HG03571 (cell line): ENCODE data around the gene GINS1.

Source experiments
- ATAC-seq: cut with Tn5 transposase; IDR thresholded peaks from one replicate; pipeline ENCODE4 v1.9.1; 2021; ENCODE audit not compliant: unreplicated experiment

GINS1 gene

GRCh38 chr20:25453035-25453810 is 45.8 kb downstream of the GINS1 start:
- ATAC-seq = no peak

- no peak for ATAC-seq
Measured at GRCh38 chr20:25454153-25454900, 46.9 kb downstream of the GINS1 start.

GRCh38 chr20:25457886-25458680 is 50.6 kb downstream of the GINS1 start:
- no peak for ATAC-seq

- no peak for ATAC-seq
Measured at GRCh38 chr20:25459111-25459830, 51.8 kb downstream of the GINS1 start.

GRCh38 chr20:25459916-25460535 is 52.6 kb downstream of the GINS1 start:
- no peak for ATAC-seq

- no peak for ATAC-seq
Measured at GRCh38 chr20:25460566-25461280, 53.2 kb downstream of the GINS1 start.

- no peak for ATAC-seq
Measured at GRCh38 chr20:25461281-25461650, 53.8 kb downstream of the GINS1 start.

- no peak for ATAC-seq
Measured at GRCh38 chr20:25461786-25462545, 54.5 kb downstream of the GINS1 start.

- no peak for ATAC-seq
Measured at GRCh38 chr20:25464501-25465242, 57.2 kb downstream of the GINS1 start.

- no peak for ATAC-seq
Measured at GRCh38 chr20:25465243-25466135, 58.0 kb downstream of the GINS1 start.

- no peak for ATAC-seq
Measured at GRCh38 chr20:25466846-25467245, 59.4 kb downstream of the GINS1 start.

GRCh38 chr20:25467441-25467840 is 60.0 kb downstream of the GINS1 start:
- no peak for ATAC-seq

- ATAC-seq = no peak
Measured at GRCh38 chr20:25468126-25469075, 60.9 kb downstream of the GINS1 start.

- ATAC-seq = no peak
Measured at GRCh38 chr20:25469558-25469957, 62.1 kb downstream of the GINS1 start.

- ATAC-seq = no peak
Measured at GRCh38 chr20:25470045-25470444, 62.6 kb downstream of the GINS1 start.

- ATAC-seq = no peak
Measured at GRCh38 chr20:25471020-25471419, 63.5 kb downstream of the GINS1 start.
